Myometrial cell (primary cell): ENCODE data around the gene MAGEB6B. TPM values are rescaled to one million over a fixed set of nuclear protein-coding genes. Genes with fewer than 3 reads are reported as not detected.

Source experiments
- total RNA-seq: library from RNA; depleted of rRNA; stranded (reverse); fragments of >200 nt; gene quantifications from 2 replicates; pipeline ENCODE4 v1.2.3, GENCODE V29; 2015

Gene MAGEB6B
- not detected in 2 replicates for total RNA-seq

GRCh38 chrX:26160301-26160700, at the start of gene MAGEB6B:
Gene MAGEB6B, plus strand, starts transcription at chrX:26160601. Its CDS starts 0 bp downstream, at chrX:26160601.

GRCh38 chrX:26138274-26138673, 22.1 kb upstream of the MAGEB6B start, which contains the start of gene MAGEB18:
Gene MAGEB18, plus strand, starts transcription at chrX:26138343. Its CDS starts 643 bp downstream, at chrX:26138986.

DNA sequence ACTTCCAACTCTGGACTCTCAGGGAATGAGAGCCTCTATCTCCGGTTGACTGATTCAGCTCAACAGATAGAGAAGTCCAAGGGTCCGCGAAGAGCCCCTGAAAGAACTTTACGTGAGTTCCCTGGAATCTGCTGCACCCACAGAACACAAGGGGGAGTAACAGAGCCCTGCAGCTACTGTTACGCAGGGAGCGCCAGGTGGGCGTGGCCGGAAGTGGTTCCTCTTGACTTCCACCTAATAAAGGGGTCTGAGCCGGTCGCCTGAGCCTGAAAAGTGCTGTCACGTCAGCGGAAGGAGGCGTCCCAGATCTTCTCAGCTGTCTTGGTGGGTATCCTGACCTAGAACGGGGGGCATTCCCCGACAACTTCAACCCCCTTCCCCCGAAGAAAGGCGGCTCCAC, 31.8 kb downstream of the MAGEB6B start, which contains the start of gene MAGEB6:
TSS of gene MAGEB6 (plus strand) at position 237 of the 400 bp plus-strand sequence. CDS start 1,407 bp downstream, outside the sequence.

Other genes with a start within 250 kb of the MAGEB6B start
- gene MAGEB18, start 22.3 kb upstream of the MAGEB6B start, total RNA-seq = not detected in 2 replicates
- gene MAGEB6, start 31.8 kb downstream of the MAGEB6B start, total RNA-seq = not detected in 2 replicates
- not detected in 2 replicates for gene MAGEB5, start 55.6 kb downstream of the MAGEB6B start, total RNA-seq